GM18870 (cell line): ENCODE results near the gene ZNF77.
"Not testable (repeated sequence)": the region's sequence is repeated elsewhere in the genome, so short reads cannot be mapped to it uniquely, and the experiment has no call there.

ENCODE experiments used
- ATAC-seq: cut with Tn5 transposase; IDR thresholded peaks from one replicate; pipeline ENCODE4 v1.9.1; 2021; ENCODE audit warnings: moderate library complexity; ENCODE audit not compliant: unreplicated experiment

Gene ZNF77

DNA sequence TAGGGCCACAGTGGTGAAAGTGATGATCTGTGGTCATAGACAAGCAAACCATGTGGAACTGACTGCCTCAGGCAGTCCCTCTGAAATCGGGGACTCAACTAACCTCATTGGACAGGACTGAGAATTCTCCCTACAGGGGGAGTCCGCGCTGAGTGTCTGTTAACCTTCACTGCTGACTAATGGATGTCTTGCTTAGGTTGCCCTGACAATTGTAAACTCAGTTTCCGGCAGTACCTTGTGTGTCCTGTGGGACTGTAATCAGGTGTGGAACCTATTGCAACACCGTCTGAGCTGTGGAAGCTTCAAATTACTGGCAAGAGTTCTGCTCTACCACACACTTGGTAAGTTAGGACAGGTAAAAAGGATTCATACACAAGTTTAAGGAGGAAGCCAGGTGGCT is 21.8 kb downstream of the ZNF77 start:
- no peak for ATAC-seq

- ATAC-seq = no peak
These were observed 27.2 kb downstream of the ZNF77 start for GRCh38 chr19:2917275-2918184.

- no peak for ATAC-seq
These were observed 32.5 kb downstream of the ZNF77 start for GRCh38 chr19:2912306-2912705.

- no peak for ATAC-seq
These were observed 38.1 kb downstream of the ZNF77 start for GRCh38 chr19:2906631-2907195.

GRCh38 chr19:2905918-2906519 is 38.8 kb downstream of the ZNF77 start:
- ATAC-seq = no peak

DNA sequence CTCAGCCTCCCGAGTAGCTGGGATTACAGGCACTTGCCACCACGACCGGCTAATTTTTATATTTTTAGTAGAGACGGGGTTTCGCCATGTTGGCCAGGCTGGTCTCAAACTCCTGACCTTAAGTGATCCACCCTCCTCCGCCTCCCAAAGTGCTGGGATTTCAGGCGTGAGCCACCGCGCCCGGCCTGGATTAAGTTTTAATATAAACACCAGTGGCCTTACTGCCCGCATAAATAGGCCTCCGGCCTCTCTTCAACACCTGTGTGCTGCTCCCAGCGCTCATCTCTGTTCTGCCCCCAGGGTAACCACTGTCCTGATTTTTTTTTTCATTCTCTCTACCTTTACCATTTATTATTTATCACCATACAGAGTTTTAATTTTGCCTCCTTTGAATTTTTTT is 41.4 kb downstream of the ZNF77 start:
- ATAC-seq = not testable (repeated sequence)

DNA sequence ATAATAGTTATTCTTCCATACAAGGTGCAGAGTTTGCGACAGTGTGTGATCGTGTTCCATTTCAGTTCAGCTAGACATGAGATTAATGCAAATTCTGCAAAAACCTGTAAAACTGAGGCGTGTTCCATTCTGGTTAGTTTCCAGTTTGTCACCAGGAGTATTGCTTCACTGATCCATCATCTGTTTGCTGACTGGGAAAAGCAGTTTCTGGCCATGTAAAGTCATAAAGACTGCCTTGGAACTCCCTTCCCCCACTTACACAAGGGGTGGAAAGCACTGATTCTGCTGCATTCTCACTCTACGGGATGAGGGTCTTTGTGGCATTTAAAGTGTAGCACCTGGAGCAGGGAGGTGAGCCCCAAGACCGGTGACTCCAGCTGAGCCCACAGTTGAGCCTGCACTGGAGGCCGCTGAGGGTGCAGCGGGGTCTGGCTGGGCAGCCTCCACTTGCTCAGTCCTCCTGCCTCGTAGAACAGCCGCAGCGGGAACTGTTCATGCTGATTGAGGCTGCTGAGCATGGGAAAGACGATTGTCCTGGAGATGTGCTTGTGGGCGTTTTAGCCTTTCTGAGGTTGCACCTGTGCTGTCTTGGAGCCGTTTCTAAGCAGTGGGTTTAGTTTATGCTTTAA is 42.1 kb downstream of the ZNF77 start:
- no peak for ATAC-seq

DNA sequence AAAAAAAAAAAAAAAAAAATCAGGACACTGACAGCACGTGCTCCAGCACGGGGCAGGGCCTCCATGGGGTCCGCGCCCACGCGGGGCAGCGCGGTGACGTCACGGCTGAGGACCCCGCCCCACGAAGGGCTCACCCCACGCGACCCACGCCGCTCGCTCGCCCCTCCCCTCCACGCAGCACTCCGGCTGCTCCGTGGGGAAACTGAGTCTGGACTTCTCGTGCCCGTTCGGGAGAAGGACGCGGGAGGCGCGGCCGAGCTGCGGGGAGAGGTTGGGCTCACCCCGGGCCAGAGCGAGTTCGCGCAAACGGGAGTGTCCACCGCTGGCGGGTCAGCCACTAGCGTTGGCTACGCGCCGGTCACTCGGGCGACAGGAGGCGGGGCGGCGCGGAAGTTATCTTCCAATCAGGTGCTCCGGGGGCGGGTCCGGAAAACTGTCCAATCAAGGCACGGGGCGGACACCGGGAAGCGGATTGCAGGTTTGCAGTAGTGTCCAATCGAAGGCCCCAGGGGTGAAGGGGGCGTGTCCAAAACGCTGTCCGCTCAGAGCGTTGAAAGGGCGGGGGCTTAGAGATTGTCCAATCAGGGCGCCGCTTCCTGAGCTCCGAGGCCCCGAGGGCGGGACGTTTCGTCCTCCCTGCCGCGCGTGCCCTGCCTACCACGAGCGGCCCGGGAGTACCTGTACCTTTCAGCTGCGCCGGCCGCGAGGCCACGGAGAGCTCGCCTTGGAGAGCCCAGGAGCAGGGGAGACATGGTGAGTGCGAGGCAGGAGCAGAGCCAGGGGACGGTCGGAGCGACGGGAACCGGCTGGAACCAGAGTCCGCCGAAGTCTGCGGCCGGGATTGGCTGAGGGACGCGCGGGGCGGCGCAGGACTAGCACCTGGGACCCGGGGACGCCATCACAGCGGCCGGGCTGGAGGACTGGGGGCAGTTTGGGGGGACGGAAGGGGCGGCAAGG is 44.2 kb downstream of the ZNF77 start, which contains the start of gene ZNF57:
TSS of gene ZNF57 (plus strand) at position 633 of the 957 bp plus-strand sequence. CDS start at position 751, 118 bp downstream.
- peak; percentile 85 for ATAC-seq

DNA sequence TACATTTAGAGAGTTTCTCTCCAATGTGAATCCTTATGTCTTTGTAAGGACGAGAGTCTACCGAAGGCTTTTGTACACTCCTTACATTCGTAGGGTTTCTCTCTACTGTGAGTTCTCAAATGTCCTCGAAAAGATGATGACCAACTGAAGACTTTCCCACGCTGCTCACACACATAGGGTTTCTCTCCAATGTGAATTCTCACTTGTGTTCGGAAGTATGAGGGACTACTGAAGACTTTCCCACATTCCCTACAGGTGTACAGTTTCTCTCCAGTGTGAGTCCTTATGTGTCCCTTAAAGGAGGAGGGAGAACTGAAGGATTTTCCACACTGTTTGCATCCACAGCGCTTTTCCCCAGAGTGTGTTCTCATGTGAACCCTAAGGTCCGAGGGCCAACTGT is 48.1 kb downstream of the ZNF77 start:
- ATAC-seq = no peak

GRCh38 chr19:2890531-2890930 is 54.2 kb downstream of the ZNF77 start:
- not testable (repeated sequence) for ATAC-seq

- no peak for ATAC-seq
These were observed 56.0 kb downstream of the ZNF77 start for GRCh38 chr19:2888731-2889224.

DNA sequence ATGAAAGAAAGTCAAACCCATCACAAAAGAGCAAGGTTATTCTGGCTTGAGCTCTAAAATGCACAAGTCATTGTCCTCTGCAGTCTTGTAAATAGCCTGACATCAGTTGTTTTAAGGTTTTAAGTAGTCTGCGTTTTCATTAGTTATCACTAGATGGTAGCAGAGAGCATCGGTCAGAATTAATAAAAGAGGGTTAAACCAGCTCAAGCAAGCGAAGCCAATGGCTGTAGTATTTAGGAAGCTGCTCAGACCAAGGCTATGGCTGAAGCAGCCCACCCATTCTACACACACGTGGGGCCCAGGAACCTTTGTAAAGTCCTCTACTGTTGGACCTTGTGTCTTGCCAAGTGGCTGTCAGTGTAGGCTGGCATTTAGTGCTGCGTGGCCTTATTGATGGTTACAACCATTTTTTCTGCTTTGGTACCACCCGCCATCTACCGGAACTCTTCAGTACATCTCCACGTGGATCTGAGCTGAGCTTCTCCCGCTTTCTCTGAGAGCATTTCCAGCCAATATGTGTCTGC is 57.3 kb downstream of the ZNF77 start:
- no peak for ATAC-seq

DNA sequence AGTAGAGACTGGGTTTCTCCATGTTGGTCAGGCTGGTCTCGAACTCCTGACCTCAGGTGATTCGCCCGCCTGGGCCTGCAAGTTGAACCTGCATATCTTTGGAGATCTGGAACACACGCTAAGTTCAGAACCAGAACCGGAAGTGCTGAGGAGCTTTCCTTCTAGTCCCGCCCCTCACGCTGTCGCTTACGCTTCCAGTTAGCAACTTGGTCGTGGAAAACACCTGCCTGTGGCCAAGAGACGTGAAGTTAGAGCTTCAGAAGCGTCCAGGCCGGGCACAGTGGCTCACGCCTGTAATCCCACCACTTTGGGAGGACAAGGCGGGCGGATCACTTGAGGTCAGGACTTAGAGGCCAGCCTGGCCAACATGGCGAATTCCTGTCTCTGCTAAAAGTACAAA is 59.0 kb downstream of the ZNF77 start:
- no peak for ATAC-seq

- no peak for ATAC-seq
These were observed 60.9 kb downstream of the ZNF77 start for GRCh38 chr19:2883686-2884439.
